GM19035 (cell line): Measurements from ENCODE around the gene ABCC8.

ENCODE experiments used
- ATAC-seq: cut with Tn5 transposase; IDR thresholded peaks from one replicate; pipeline ENCODE4 v1.9.1; 2021; ENCODE audit not compliant: unreplicated experiment

ABCC8 gene

DNA sequence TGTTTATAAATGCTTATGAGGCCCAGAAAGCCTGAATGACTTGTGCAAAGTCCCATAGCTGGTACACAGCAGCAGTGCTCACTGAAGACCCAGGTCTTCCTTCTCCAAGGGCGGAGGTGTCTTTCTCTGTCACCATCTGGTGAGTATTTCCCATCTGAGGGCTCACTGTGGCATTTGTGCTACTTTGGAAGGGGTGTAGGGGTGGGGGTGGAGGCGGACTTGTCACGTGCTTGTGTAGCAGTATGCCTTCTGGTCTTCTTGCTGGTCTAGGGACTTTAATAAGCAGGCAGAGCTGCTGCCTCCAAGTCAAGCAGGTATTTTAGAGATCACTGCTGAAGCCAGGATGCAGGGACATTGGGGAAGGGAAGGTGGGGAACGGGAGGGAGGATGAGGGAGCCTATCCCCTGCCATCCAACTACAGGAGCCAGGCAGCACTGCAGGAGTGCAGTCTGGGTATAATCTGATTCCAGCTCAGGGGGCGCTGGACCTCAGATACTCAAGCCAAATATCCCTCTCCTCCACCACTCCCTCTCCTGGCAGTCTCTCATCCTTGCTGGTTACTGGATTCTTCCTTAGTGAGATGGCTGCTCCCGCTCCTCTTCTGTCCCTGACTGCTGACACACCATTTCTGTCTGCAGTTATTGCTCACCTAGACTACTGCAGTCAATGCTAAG, 3.4 kb downstream of the ABCC8 start:
- ATAC-seq: no peak

DNA sequence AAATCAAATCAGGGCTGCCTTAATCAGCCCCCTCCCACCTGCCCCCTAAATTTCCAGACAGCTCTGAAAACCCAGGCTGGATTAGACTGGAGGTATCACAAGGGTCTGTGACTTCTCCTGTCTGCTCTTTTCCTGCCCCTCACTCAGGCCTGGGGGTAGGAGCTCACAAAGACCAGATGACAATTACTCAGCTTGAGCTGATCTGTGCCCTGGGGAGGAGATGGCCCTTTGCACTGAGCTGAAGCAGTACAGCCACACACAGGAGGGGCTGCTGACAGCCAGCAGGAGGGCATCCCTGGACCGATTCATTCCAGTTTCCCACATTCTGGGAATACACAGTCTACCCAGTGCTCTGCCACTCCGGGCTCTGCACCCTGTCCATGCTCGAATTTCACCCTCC, 4.2 kb downstream of the ABCC8 start:
- ATAC-seq: no peak

DNA sequence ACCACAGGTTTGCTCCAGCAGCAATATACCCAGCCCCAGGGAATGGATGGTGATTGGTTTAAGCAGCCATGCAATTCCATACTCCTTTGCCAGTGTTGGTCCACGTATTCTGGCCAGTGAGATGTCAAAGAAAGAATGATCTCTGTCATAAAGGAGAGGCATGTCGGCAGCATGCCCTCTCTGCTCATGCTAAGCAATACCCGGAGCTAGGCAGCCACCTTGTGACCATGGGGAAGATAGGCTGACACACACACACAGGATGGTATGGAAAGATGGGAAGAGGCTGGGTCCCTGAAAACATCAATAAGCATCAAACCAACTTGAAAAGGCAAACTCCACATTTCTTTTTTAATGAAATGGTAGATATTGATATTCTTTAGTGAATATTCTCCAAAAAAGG, 5.1 kb downstream of the ABCC8 start:
- ATAC-seq: no peak

DNA sequence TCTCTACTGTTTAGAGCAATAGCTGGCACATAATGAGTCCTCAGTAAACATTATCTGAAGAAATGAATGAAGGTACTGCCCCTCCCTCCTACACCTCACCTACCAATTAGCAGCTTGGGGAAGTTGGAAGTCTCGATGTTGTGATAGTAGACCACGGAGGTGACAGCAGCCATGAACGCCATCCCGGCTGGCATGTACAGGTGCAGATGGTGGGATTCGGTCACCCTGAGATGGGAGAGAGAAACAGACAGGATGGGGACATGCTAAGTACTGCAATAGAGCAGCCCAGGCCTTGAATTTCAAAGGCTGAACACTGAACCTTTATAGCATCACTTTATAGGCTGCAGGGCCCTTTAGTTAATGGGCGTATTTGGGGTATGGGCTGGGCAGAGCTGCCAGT, 6.6 kb downstream of the ABCC8 start:
- ATAC-seq: no peak

DNA sequence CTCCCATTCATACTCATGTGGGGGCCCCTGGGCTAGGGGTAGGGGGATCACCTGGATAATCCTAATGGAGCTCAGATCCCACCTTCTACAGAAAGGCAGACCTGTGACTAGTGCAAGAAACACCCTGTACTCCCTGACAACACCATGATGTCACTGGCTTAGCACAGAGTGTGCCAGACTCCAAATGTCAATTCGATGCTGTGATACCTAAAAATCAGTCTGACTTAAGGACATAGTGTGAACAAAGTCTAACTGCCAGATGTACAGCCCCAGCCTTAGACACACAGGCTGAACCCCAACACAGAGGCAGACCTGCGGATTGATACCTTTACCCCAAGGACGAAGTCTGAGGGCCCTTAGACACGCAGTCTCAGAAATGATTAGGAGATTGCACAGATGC, 8.5 kb downstream of the ABCC8 start:
- ATAC-seq: no peak

DNA sequence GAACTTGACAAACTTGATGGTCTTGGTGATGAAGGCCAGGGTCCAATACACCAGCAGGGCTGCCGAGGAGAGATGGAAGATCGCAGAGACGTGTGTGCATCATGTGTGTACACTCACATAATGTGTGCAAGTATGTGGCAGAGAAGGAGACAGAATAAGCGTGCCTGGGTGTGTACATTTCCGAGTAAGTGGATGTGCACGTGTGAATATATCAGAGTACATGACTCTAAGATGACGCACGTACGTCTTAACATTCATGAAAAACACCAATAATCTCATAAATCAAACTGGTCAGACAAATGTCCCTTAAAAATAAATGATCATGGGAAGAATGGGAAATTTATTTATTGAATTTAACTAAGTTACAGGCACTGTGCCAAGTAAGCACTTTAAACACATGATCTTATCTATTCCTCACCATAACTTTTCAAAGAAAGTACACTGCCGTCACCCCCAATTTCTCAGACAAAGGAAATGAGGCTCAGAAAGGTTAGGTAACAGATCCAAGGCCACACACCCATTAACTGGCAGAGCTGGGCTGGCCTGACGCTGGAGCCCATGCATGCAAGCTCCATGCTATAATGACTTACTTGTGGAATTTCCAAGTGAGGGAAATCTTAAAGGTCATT, 13.0 kb downstream of the ABCC8 start:
- ATAC-seq: no peak

DNA sequence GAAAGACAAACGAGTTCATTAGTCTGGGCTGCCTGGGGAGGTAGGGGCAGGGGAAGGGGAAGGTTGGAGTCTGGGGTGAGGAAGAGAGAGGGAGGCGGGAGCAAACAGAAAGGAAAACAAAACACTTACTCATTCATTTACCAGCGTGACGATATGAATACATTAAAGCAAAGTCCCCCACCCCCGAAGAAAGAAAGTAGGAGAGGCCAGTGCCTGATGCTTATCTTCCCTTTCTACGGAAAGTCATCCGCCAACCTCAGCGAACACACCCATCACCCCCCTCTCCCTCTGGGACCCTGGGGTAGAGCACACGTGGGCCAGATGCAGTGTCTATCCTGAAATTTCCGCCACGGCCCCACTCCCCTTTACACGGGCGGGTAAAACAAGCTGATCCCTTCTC, 13.7 kb downstream of the ABCC8 start:
- no peak for ATAC-seq

DNA sequence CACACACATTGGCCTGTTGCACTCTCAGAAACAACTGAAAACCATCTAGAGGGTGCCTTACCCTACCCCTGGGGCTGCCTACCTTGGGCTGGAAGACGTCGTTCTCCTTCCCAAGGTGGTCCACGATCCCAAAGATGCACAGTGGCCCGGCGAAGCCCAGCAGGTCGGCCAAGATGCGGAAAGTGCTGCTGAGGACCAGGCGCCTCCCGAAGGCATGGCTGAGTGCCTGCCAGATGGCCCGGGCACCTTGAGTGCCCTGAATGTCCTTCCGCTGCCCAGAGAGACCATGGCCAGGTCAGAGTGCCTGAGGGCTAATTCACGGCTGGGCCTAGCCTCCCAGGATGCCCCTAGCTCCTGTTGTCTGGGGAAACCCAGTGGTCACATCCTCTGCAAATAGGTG, 16.2 kb downstream of the ABCC8 start:
- no peak for ATAC-seq

DNA sequence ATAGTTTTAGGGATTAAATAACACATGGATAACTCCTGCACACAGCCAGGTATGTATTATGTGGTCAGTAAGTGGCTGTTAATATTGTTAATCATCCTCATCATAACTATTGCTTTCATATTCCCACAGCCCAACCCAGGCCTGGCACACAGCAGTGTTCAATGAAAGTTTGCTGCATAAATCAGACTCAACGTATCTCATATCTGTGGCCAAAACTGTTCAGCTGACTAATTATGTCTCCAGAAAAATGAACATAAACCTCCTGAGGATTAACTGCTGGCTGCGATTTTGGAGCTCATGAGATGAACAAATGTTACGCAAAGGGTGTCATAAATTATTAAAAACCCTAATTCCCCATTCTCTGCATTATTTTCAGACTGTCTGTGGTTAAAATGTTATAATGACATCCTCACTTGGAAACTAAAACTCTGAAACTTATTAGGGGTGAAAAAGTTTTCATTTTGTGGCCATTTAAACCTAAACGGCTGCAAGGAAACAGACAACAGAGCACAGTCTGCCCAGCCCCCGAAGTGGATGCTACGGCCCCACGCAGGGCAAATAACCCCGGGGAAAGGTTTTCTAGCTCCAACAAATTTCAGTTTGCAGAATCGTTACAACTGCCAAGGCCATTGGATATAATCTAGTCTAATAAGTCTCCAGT, 17.3 kb downstream of the ABCC8 start:
- no peak for ATAC-seq

DNA sequence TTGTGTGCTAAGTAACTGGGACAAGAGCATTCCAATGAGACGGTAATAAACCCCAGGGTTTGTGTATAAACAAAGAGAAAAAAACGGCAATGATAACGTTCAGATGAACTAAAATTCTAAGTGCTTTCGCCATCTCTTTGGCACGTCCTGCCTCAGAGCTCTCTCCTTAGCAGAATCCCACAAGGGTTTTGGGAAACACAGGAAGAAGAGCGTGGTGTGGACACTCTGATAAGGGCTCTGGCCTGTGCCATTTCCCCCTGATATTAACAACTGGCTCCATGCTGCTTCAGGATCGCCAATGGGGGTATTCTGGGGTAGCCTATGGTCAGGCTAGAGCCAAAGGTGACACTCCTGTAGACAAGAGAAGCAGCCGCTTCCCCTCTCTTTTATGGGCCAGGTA, 18.4 kb downstream of the ABCC8 start:
- no peak for ATAC-seq

DNA sequence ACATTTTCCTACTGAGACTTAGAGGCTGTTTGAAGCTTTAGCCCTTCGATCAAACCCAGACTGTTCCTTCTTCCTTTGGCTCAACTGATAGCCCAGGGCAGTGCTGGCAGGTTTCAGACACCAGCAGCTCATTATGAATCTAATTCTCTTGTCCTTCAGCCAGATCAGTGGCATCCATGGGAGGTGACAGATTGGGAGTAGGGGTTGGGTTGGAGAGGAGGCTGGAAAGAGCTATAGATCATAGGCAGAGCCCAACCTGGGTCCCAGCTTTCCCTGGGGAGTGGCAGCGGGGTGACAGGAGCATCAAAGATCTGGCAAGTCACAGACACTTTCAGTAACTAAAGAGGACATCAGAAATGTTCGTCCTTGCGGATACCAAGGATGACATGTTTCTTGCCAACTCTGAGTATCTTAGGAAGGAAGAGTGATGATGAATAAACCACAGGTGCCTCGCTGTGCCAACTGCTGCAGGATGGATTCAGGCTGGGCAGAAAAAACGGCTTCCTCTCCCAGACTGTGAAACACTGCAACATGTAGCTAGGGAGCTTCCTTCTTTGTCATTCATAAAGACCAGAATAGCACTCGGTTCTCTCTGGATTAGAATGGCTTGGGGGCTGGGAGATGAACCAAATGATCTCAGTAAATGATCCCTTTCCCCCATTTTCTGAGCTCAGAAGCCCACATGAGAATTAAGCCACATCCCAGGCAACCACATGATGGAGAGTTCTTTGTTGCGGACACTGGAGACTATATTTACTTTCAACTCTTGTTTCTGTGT, 19.1 kb downstream of the ABCC8 start:
- no peak for ATAC-seq

DNA sequence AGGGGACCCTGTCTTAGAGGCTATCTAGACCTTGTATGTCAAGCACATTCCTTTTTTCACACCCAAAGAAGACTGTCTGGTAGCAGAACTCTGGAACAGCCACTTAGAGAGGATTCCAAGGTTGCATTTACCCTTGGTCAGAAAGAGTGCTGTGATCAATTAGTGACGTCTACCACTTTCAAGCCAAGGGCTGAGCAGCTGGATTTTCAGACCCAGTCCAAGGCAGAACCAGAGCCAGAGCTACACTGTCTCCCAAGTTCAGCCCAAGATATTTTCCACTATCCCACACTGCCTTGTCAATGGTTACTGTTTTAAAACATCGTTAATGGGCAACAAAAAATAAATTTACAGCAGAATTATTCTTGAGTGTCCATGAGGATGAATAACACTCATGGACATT, 24.0 kb downstream of the ABCC8 start:
- ATAC-seq: no peak

DNA sequence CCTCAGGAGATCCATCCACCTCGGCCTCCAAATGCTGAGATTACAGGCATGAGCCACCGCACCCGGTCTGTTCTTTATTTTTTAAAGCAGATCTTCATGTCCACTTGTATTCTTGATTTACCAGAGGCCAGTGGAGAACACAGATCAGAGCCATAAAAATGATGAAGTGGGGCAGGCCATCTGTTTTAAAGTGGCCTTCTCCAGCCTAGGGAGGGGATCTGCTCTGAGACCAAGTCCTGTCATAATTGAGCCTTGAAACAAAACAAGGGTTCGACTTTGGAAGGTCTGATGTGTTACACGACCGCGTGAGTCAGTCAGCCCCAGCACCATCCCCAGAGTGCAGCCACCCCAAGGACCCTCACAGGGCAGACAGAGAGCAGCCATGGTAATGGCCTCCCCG, 27.5 kb downstream of the ABCC8 start:
- no peak for ATAC-seq

DNA sequence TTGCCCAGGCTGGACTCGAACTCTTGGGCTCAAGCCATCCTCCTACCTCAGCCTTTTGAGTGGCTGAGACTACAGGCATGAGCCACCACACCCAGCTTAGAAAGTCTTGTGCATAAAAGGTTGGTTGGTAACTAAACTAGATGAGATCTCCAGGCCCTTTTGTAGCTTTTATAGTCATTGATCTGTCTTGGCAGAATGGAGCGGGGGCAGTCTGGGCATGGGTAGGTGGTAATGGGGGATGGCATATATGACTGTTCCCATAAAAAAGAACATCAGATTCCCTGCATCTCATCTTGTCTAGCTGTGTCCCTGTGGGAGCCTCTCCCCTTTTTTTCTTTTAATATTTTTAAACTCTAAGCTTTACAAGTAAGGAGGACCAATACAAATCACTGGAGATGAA, 30.2 kb downstream of the ABCC8 start:
- ATAC-seq: no peak

DNA sequence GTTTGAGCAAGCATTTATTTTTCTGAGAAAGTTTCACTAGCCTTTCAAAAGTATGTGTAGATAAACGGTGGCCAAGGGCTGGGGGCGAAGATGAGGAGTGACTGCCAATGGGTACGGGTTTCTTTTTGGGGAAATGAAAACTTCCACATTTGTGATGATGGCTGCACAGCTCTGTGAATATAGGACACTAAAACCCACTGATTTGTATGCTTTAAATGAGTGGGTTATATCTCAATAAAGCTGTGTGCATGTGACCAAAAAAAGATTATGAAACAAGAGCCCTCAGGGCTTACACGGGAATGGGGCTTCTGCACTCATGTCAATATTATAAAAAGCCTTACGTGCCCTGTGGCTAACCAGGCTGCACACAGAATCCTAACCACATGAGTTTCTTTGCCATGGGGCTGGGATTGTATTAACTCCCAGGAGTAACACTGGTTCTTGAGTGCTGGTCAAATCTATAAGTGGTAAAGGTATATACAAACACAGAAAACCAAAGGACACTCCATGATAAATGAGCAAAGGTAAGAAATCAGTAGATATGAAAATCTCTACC, 31.3 kb downstream of the ABCC8 start:
- no peak for ATAC-seq

DNA sequence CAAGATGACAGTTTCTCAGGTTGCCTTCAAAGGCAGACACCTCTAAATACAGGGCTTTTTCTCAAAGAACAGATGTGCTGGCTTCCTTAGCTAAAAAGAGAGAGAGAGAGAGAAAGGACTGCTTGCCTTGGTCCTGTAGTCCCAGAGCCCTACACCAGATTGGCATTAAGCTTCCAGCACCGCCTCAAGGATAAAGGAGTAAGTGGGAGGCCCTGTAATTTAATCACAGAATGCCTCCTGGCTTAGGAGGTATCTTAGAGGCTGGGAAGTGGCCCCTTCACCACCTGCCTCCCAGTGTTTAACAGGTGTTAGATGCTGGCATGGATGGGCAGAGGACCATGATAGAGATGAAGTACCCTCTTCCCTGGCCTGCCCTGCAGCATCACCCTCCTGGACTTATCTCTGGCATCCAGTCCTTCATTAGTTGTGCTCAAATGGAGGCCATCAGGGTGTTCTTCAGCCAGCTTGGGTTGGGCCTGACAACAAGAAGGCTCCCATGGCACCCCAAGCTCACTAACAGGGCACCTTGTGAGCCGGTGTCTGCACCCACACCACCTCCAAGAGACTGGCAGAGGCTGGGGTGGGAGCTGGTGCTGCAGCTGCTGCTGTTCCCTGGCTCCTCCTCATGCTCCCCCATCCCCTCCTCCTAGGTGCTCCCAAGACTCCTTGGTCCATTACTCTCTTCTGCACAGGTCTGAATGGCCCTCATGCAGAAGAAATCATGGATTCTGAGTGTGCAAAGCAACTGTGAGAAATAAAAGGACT, 32.5 kb downstream of the ABCC8 start:
- ATAC-seq: no peak

DNA sequence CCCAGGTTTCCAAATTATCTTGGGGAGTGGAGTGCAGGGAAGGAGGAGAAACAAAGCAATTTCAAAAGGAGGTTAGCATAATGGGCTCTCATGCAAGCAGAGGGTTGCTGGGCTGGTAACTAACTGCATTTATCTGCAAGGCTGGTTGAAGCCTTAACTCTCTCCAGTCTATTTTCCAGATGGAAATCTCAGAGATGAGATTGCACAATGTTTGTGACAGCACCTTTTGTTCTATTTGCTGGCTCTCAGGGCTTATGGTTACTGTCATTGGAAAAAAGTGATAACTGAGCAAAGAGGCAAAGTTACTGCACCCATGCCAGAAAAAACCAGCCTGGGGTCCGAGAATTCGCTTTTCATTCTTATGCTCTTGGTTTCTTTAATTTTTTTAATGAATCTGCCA, 33.2 kb downstream of the ABCC8 start:
- no peak for ATAC-seq

DNA sequence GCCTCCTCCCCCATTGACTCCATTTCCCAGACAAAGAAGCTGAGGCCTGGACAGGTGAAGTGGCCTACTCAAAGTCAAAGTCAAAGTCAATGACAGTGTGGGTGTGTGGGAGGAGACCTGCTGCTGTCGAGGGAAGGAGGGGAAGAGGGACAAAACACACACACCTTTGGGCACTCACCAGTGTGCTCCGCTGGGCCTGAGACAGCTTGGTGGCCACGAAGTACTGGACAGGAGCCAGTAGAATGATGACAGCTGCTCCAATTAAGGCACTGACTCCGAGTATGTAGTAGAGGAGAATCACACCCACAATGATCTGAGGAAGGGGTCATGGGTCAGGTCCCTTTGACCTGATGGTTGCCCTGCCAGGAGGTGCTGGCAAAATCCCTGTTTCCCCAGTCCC, 33.6 kb downstream of the ABCC8 start:
- no peak for ATAC-seq

DNA sequence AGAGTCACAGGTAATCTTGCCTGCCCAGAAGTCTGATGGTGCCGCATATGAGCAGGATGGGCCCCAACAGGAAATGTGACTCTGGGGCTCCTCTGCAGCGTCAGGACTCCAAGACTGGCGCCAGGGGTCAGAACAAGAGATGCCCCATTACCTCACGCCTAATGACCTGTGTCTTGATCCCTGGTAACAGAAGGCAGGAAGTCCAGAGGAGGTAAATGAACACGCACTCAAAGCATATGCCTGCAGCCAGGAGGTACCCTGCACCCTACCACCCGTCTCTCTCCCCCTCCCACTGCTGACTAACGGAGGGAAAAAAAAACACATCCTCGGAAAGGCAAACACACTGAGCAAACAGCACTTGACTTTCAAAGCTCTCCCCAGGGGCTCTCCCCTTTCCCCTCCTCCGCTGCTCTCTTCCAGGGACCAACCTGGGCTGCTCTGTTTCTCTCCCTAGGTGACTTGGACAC, 37.3 kb downstream of the ABCC8 start:
- ATAC-seq: no peak

DNA sequence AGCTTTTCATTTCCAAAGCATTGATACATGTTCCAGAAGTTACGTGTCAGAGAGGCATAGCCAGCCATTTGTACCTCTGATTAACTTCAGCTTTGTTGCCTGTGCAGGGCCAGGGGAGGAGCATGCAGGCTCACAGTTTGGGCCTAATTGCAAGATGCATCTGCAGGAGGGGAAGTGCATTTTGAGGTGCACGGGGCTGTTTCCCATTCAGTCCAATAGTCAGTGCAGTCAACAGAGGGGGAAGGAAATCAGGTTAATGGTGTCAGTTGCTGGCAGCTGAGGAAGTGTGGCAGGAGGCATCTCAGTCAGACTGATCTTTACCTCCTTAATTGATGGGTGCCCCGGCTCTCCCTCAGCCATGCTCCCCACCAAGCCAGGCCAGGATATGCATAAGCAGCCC, 39.3 kb downstream of the ABCC8 start:
- ATAC-seq: no peak

DNA sequence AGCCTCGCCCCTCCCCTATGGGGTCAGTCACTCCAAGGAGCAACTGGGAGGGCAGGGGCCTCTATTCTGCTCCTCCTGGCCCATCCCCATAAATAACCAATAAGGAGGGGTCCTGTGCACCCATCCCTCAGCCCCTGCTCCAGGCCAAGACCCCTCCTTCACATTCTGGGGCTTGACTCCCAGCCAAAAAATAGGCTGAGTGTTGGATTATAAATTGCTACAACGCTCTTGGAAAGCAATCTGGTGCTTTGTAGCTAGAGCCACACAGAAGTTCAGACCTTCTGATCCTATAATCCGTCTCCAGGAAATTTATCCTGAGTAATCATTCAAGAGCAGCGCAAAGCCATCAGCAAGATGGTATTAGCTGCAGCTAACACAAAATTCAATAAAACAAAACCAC, 42.5 kb downstream of the ABCC8 start:
- ATAC-seq: no peak
